GM19468 (cell line): ENCODE results near the gene PLRG1.

Experiments
- ATAC-seq: cut with Tn5 transposase; IDR thresholded peaks from one replicate; pipeline ENCODE4 v1.9.1; 2021; ENCODE audit warnings: mild to moderate bottlenecking, moderate library complexity, moderate number of reproducible peaks; ENCODE audit not compliant: unreplicated experiment; ENCODE audit errors: extremely low read depth

Gene PLRG1

DNA sequence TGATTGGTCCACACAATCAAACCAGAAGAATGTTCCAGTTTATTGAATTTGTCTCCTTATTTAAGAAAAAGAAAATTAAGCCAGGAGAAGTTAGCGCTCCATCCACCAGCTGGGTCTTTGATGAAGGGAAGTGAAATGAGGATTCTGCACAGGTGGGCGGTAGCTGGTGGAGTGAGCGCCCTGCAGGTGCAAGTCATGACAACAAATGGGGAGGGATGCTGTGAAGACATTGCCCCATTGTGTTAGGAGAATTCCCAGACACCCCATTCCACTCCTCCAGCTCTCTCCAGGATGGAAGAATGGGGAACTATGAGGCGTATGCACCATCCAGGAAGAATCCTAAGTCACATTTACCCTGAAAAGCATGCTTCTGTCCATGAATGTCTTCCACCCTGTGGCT is 22.9 kb downstream of the PLRG1 start:
- no peak for ATAC-seq

DNA sequence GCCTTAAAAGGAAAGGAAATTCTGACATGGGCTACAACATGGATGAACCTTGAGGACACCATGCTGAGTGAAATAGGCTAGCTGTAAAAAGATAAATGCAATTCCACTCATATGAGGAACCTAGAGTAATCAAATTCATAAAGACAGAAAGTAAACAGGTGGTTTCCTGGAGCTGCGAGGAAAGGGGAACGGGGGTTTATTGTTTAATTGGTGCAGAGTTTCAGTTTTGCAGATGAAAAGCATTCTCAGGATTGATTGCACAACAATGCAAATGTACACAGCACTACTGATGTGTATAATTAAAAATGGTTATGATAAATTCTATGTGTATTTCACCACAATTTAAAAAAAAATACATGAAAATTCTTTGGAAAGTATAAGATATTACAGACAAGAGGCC is 24.0 kb downstream of the PLRG1 start:
- ATAC-seq = peak; percentile 39

DNA sequence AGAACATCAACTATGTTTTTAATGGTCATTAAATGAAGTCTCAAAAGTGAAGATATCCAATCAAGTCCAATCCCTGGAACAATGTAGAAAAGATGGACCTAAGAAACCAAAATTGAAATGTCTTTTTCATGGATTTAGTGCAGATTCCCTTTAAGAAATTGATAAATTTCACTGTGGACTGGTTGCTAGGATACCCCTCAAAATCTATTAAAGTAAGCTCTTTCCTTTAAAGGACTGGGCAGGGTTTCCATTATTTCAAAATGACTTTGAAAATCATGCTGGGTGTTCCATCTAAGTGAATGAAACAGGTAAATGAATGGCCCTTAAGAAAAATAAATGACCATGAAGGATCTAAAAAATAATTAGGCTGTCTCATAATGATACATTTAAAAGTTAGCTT is 28.6 kb downstream of the PLRG1 start:
- no peak for ATAC-seq

DNA sequence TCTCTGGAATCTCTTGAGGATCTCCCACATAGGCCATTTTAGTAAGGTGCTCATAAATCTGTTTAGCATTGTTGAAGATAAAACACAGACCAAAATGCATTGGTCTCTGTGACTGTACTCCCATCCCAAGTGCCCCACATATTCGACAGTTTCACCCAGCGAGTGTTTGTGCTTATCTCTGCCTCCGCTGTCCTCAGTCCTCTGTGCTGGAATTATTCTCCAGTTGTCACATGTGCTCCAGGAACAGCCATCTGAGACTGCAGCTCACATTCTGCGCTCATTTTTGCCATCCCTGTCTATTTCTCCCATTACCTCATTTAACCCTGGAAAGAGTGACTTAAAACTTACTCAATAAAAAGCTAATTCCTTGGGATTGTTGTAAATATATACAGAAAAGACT is 31.0 kb downstream of the PLRG1 start:
- ATAC-seq = no peak

DNA sequence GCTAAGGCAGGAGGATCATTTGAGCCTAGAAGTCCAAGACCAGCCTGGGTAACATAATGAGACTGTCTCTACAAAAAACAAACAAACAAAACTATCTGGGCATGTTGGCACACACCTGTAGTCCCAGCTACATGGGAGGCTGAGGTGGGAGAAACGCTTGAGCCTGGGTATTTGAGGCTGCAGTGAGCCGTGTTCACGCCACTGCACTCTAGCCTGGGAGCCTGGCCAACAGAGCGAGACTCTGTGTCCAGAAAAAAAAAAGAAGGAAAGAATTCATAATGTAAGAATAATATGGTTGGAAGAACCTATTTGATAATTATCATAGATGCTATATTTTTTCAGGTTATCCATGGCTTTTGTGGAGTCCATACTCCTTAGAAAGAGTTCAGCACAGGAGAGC is 32.6 kb downstream of the PLRG1 start:
- ATAC-seq = no peak

DNA sequence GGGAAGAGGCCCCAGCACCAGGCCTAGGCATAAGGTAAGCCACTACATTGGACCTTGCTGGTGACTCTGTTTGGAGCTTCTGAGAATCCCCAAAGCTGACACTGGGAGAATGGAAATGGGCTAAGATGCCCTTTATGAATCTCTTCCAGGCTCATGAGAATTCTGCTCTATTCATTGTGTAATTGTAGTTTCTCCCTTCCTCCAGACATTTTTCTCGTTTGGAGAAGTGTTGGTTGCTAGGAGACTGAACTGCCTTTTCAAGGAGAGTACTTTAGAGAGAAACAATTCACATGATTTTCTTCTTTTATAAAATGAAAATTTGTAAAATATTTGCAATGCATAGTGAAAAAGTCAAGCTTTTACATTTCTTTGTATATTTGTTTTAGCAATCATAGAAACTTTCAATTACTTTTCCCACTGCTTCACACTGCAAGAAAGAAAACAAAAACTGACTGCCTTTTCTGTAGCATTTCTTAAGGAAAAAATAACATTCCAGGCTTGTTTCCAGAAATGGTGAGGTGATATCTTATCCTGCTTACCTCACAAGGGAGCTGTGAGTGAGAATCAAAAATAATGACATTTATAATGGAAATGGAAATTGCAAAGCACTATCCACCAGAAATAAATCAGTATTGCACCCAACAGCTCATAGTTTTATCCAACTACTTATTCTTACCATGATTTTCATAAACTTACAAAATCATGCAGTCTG is 33.7 kb downstream of the PLRG1 start:
- no peak for ATAC-seq

DNA sequence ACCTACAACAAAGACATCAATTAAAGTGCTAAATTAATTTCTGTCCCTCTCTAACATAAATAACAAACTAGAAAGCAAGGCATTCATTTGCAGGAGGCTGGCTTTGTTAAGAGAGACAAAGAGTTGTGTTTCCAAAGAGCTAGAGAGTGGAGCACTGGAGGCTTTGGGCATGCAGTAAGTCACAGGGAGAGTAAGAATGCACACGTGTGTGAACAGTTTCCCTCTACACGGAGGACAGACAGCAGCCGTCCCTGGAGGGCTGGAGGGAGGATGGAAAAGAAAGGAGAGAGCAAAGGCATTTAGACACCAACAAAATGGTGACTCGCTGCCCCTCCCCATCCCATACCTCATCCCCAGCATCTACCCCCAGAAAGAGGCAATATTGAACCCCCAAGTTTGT is 38.2 kb downstream of the PLRG1 start:
- no peak for ATAC-seq

DNA sequence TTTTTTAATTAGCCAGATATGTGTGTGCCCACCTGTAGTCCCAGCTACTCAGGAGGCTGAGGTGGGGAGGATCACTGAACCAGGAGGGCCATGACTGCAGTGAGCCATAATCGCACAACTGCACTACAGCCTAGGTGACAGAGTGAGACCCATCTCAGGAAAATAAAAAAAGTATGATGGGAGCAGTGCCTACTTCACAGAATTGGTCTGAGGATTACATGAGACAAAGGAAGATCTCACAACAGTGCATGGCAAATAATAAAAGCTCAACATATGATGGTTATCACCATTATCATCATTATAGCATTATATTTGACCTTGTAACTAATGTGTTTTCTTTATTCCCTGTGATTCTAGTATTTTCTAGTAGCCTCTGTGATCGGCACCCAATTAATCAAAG is 38.7 kb downstream of the PLRG1 start:
- no peak for ATAC-seq

DNA sequence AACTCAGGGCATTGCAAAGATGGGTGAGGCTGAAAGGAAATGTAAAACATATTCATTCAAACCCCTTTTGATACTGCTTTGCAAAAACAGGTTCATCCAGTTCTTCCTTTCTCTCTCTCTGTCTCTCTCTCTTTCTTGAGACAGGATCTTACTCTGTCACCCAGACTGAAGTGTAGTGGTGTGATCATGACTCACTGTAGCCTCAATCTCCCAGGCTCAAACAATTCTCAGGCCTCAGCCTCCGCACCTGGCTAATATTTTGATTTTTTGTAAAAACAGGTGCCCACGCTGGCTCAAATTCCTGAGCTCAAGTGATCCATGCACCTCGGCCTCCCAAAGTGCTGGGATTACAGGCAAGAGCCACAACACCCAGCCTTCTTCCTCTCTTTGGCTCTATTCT is 43.0 kb downstream of the PLRG1 start:
- no peak for ATAC-seq

DNA sequence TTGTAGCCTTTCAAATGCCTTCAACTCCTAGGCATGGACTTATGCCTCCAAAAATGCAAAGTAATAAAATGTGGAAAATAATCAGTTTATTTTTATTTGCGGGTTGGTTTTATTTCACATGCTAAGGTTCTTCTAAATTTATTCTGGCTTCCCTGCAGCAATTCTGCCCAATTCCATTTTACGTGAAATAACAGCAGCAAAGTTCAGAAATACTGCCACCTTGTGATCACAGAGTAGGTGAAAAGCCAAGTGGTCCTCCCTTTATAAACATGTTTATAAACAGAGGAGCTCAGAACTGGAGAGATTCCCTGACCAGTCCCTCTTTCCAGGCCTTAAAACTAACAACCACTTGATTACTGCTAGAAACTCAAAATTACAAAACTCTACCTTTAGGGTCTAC is 43.9 kb downstream of the PLRG1 start:
- no peak for ATAC-seq

DNA sequence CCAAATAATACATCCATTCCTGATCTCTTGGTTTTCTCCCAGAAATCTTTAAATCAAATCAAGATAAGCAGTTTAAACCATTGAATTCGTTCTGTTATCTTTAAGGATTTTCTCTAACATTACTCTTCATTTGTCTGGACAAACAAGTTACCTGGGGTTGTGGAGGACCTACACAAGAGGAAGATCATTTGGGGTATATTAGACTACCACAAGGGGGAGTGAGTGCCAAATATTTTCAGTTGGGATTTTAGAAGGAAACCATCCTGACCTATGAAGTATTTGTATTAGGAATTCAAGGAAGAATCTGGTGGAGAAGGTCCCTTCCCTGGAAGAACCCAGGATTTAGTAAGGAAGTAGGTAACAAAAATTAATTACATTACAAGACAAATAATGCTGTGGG is 46.6 kb downstream of the PLRG1 start:
- no peak for ATAC-seq

DNA sequence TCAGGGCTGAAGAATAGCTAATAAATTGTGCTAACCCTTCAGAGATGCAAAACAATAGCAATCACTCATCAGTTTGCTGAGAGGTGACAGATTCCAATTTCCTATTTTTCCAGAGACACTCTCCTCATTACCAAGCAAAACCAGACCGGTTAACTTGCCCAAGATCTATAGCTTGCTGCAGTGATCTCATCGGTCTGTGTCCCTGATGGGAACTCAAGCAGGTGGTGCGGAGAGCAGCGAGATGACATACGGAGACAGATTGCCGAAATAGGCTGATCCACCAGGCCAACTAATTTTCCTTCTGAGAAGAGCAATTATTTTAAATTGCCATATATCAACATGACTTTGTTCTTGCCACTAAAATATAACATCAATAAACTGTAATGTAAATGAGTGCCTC is 48.1 kb downstream of the PLRG1 start:
- no peak for ATAC-seq

DNA sequence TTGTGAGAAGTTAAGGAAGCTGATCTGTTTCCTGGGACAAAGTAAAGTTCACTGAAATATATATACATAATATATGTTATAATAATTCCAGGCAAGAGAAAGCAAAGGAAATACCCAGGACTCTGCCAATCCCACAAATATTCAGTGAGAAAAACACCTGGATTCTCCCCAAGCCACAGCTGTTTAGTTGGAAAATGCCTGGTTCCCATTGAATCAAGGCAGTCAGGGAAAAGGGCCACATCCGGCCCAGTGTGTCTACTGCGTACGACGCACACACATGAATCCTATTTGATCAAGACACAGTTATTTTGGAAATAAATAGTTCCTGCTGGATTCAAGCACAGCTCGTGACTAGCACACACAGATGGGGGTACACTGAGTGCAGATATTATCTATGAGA is 52.3 kb downstream of the PLRG1 start:
- no peak for ATAC-seq

DNA sequence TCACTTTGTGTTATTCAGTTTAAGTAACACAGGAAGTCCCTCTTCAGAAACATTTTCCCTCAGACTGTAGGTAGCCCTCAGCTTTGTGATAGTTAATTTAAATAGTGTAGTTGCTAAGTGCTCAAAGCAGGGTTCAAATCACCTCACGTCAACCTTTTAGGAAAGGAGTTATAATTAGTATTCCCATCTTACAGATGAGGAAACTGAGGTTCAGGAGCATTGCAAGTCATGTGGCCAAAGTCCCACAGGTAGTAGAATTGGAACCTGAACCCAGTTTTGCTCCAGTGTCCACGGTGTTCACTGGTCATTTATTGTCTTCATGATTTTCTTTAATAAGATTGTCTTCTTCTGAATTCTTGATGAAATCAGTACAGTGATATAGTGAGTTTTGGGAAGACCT is 54.3 kb downstream of the PLRG1 start:
- ATAC-seq = no peak

DNA sequence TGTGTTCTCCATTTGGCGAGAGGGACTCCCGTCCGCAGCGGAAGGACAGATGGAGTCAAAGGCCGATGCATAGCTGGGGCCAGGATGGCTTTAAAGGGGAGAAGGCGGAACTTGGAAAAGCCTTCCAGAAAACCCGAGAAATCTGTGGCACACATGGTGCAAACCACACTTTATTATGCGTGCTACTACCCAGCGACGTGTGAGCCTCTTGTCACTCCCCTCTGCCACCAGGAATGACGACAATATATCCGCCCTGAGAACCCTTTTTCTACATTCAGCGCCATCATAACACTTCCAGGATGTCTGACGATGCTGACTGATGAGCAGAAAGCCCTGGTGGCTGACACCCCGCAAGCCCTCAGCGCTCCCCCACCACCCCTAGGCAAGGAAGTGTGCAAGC is 57.9 kb downstream of the PLRG1 start:
- no peak for ATAC-seq

DNA sequence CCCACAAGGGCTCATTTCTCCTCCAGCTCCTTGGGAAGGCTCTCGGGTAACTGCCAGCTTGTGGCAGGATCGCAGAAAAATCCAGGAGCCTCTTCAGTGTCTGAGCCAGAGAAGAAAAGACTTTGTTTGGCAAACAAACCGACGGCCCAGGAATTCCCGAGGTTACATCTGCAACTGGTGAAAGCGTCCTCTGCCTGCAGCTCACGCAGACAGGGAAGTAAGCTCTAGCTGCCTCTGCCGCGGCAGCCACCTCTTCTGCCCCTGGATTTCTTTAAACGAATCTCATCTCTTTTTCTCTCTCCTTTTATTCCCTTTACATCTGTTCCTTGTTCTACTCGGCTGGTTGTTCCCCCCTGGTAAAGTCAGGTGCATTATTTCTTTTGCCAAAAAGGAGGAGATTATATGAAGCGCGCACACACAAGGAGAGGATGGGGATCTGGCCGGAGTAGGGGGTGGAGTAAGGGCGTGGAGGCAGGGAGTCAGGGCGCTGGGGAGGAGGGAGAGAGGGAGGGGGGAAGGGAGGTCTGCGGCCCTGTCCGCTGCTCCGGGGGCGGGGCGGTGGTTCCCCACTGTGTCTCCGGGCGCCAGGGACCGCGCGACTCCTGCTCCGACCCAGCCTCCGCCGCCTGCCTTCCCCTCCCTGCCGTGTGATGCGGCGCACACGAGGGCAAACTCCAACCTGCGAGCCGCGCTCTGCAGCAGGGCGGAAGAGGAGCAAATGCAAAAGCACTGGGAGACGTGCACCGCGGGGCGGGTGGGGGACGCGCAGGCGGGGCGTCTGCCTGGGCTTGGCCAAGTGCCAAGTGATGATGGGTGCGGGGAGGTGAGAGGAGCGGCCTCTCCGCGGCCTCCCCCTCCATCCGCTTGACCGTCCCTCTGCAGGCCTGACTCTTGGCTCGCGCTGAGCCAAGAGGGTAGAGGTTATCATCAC is 58.6 kb downstream of the PLRG1 start, which contains the start of gene DCHS2:
Gene DCHS2 (minus strand): TSS at position 459 of the 931 bp plus-strand sequence. CDS start 444 bp downstream, at position 15.
- ATAC-seq = peak; percentile 31

DNA sequence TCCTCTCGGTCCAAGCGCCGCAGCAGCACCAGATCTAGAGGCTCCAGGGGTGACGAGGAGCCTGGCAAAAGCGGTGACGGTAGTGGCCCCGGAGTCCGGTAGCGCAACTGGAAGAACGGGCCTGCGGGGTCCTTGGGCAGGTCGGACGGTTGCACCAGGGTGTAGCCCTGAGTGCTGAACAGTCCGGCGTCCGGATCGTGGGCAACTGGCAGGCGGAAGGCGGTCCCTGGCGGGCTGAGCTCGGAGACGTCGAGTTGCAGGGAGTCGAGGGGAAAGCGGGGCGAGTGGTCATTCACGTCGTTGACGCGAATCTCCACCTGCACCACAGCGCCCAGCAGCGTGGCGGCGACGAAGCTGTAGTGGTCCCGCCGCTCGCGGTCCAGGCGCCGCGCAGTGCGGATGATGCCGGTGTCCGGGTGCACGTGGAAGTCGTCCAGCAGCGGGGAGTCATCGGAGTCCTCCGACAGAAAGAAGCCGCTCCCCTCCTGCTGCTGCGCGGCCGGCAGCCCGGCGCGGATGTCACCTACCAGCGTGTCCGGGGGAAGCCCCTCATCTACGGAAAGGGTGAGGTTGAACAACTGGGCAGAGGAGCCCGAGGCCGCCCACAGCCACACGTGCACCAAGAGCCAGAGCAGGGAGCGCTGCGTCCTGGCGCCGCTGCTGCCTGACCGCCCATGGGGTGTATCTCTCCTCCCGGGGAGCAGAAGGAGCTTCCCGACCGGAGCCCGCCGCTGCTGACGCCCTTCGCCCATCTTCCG is 59.4 kb downstream of the PLRG1 start:
- ATAC-seq = peak; percentile 72

DNA sequence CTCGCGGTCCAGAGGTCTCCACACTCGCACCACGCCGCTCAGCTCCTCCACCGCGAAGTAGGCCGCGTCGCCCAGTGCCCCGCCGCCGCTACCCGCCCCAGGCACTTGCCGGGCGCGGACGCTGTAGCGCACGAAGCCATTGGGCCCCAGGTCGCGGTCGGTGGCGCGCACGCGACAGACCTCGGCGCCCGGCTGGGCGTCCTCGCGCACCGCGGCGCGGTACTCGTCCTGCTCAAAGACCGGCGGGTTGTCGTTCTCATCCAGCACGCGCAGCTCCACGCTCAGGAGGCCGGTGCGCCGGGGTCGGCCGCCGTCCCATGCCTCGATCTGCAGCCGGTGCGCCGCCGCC is 60.0 kb downstream of the PLRG1 start:
- no peak for ATAC-seq

DNA sequence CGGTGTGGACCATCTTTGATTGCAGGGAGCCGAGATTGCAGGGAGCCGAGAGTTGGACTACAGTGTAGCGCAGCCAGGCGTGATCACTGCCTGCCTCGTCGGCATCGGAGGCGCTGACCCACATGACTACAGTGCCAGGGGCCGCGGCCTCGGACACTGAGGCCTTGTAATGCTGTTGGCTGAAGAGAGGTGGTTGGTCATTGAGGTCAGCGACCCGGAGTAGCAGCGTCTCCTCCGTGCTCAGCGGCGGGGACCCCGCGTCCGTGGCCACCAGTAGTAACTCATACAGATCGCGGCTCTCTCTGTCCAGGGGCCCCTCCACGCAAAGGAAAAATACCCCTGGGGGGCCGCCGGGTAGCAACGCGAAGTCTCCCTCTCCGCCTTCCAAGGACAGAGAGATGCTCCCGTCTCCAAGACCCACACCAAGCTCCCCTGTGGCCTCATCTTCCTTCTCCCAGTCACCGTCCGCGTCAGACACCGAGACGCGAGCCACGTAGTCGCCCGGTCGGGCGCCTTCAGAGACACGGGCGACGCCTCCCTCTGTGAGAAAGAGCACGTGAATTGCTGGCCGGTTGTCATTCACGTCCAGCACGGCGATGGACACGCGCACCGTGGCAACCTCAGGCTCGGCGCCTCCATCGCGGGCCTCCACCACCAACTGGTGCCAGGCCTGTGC is 60.5 kb downstream of the PLRG1 start:
- no peak for ATAC-seq

DNA sequence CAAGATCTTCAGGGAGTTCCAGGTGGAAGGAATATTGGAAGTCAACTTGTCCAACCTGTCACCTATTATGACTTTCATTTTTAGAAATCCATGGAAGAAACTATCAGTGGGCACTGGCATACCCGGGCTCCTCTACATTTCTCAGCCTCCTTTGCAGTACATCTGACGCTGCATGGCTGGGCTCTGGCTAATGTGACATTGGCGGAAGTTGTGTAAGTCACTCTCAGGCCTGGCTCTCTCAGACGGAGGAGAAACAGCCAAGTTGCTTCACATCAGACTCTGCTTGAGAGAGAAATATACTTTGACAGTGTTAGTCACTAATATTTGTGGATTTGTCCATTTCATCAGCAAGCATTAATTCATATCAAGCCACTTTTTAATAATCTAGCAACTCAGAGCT is 63.1 kb downstream of the PLRG1 start:
- no peak for ATAC-seq
